GM10248 (cell line): Measurements from ENCODE around the gene MTF1.
A peak's percentile ranks its signal among the peaks of the same experiment; 100 is the strongest.

ENCODE experiments used
- CTCF ChIA-PET: fragments of 300-600 bp; sonication (Branson Sonifier 250); formaldehyde crosslinking; extraction: SDS; loops from one replicate; lab custom pipeline; 2021; ENCODE audit warnings: antibody characterized with exemption; lab: Yijun Ruan, JAX
- POLR2A ChIA-PET: fragments of 350-650 bp; sonication (Branson Sonifier 250); formaldehyde crosslinking; extraction: SDS; loops from one replicate; lab custom pipeline; 2020; ENCODE audit warnings: antibody characterized with exemption; lab: Yijun Ruan, JAX
- DNase-seq: peaks from one replicate; pipeline ENCODE4 v3.0.0; 2012; ENCODE audit errors: extremely low spot score
- TF ChIP-seq, protein P1 (sequence below): IDR thresholded peaks from 2 replicates; pipeline ENCODE4 v1.5.1; 2012; ENCODE audit warnings: mild to moderate bottlenecking, low read depth; ENCODE audit errors: extremely low read depth, missing control alignments, control extremely low read depth

Gene MTF1

GRCh38 chr1:37794372-37795339, 64.7 kb downstream of the MTF1 start:
- ChIA-PET POLR2A (interaction anchor here (1.6 kb wide), 1 partner anchor 137 kb away, joined by 3 read pairs; no protein-coding TSS in a partner anchor), CTCF (interaction anchor here (1.0 to 1.3 kb wide), 4 partner anchors 13 to 65 kb away, joined by 4 to 5 read pairs (median 4); partner anchors contain the start of genes C1orf122, MTF1 and YRDC)
- no peak for DNase-seq
- TF ChIP-seq, protein P1, sequence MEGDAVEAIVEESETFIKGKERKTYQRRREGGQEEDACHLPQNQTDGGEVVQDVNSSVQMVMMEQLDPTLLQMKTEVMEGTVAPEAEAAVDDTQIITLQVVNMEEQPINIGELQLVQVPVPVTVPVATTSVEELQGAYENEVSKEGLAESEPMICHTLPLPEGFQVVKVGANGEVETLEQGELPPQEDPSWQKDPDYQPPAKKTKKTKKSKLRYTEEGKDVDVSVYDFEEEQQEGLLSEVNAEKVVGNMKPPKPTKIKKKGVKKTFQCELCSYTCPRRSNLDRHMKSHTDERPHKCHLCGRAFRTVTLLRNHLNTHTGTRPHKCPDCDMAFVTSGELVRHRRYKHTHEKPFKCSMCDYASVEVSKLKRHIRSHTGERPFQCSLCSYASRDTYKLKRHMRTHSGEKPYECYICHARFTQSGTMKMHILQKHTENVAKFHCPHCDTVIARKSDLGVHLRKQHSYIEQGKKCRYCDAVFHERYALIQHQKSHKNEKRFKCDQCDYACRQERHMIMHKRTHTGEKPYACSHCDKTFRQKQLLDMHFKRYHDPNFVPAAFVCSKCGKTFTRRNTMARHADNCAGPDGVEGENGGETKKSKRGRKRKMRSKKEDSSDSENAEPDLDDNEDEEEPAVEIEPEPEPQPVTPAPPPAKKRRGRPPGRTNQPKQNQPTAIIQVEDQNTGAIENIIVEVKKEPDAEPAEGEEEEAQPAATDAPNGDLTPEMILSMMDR = no peak

- peak; percentile 75 for DNase-seq
- TF ChIP-seq, protein P1 = no peak
- ChIA-PET CTCF (interaction anchor here (1.0 to 1.4 kb wide), 5 partner anchors 11 to 66 kb away, joined by 3 to 5 read pairs (median 4); partner anchors contain the start of genes C1orf122, MTF1 and YRDC), POLR2A (interaction anchor here (1.6 kb wide), 1 partner anchor 138 kb away, joined by 3 read pairs; no protein-coding TSS in a partner anchor)
Observed at GRCh38 chr1:37793773-37794371, 65.5 kb downstream of the MTF1 start, which contains the start of gene MANEAL. MANEAL (plus strand) TSS chr1:37793847; CDS start chr1:37794183, 336 bp downstream.

- ChIA-PET POLR2A (interaction anchor here (1.6 kb wide), 1 partner anchor 139 kb away, joined by 3 read pairs; no protein-coding TSS in a partner anchor), CTCF (interaction anchor here (1.4 to 2.2 kb wide), 2 partner anchors 10 to 67 kb away, joined by 3 to 7 read pairs; partner anchors contain the start of gene MTF1)
- TF ChIP-seq, protein P1 = no peak
- no peak for DNase-seq
Observed at GRCh38 chr1:37792943-37793686, 66.3 kb downstream of the MTF1 start.

- CTCF ChIA-PET = interaction anchor here (1.0 kb wide), 2 partner anchors 11 to 12 kb away, joined by 3 to 4 read pairs; partner anchors contain the start of gene MANEAL
- POLR2A ChIA-PET = no interaction called here
- no peak for DNase-seq
- TF ChIP-seq, protein P1 = no peak
Observed at GRCh38 chr1:37782491-37782890, 76.9 kb downstream of the MTF1 start.

GRCh38 chr1:37778654-37779053, 80.7 kb downstream of the MTF1 start:
- ChIA-PET POLR2A (no interaction called here), CTCF (interaction anchor here (1.0 to 3.0 kb wide), 3 partner anchors 12 to 176 kb away, joined by 3 to 11 read pairs (median 3); no protein-coding TSS in a partner anchor)
- no peak for DNase-seq
- TF ChIP-seq, protein P1 = no peak
